ENCODE results near the gene DUSP1. TPM values are rescaled to one million over a fixed set of nuclear protein-coding genes. Genes with fewer than 3 reads are reported as not detected.
A peak's percentile ranks its signal among the peaks of the same experiment; 100 is the strongest.

The DUSP1 gene
- total RNA-seq, 1 experiment from 2014 or later, result 99.2 TPM

GRCh38 chr5:172745406-172745805 lies 25.6 kb downstream of the DUSP1 start:
- peaks cover 6% of the 10 kb centered on the region for H3K9me3 ChIP-seq
- H3K27me3 ChIP-seq, result no peaks in the 10 kb centered on the region
- DNase-seq, result no peak
- no peak overlapping the region for H3K4me3 ChIP-seq
- no peaks in the 10 kb centered on the region for H3K36me3 ChIP-seq

- H3K36me3 ChIP-seq, result no peaks in the 10 kb centered on the region
- no peak overlapping the region for H3K4me3 ChIP-seq
- no peak for DNase-seq
- H3K27me3 ChIP-seq, result no peaks in the 10 kb centered on the region
- H3K9me3 ChIP-seq, result peaks cover 6% of the 10 kb centered on the region
These were observed 26.6 kb downstream of the DUSP1 start for GRCh38 chr5:172744123-172745104.

DNA sequence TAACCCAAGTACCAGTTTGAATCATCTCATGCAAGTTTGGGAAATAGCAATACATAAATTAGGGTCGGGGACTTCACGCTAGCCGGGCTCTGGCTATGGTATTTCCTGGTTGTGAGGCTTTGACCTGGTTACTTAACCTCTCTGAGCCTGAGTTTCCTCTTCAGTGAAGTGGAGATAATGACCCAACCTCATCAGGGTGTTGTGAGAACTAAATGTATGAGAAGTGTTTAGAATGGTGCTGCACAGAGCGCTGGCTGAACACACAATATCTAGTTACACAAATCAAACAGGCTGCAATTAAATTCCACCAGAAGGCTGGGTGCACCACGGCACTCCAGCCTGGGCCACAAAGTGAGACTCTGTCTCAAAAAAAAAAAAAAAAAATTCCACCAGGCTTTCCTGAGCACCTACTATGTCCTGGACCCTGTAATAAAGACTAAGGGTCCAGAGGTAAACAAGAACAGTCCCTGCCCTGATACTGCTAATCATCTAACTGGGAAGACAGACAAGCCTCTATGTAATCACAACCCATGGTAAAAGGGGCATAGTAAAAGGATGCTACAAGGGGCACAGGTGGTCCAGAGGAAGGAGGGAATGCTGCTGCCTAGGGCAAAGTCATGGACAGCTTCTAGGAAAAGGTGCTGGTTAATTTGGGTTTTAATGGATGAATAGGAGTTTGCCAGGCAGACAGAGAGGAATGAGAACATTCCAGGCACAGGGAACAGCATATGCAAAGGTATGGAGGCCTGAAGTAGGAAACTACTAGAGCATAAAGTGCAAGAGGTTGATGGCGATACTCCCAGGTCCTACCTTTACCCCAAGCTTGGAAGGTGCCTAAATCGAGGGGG lies 27.7 kb downstream of the DUSP1 start:
- no peaks in the 10 kb centered on the region for H3K36me3 ChIP-seq
- H3K4me3 ChIP-seq, result no peak overlapping the region
- no peak for DNase-seq
- H3K9me3 ChIP-seq, result peaks cover 6% of the 10 kb centered on the region
- no peaks in the 10 kb centered on the region for H3K27me3 ChIP-seq

DNA sequence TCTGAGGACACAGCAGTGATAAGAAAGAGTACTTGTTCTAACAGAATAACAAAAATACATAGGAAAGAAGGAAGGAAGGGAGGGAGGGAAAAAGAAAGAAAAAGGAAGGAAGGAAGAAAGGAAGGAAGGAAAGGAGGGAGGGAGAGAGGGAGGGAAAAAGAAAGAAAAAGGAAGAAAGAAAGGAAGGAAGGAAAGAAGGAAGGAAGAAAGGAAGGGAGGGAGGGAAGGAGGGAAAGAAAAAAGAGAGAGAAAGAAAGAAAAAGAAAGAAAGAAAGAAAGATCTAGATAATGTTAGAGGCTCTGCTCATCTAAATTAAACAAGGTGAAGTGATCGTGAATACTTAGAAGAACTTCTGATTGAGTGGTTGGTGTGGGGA lies 29.8 kb downstream of the DUSP1 start:
- no peak overlapping the region for H3K4me3 ChIP-seq
- H3K27me3 ChIP-seq, result no peaks in the 10 kb centered on the region
- H3K9me3 ChIP-seq, result no peaks in the 10 kb centered on the region
- no peak for DNase-seq
- no peaks in the 10 kb centered on the region for H3K36me3 ChIP-seq

GRCh38 chr5:172740428-172741205 lies 30.4 kb downstream of the DUSP1 start:
- H3K4me3 ChIP-seq, result no peak overlapping the region

GRCh38 chr5:172739375-172739774 lies 31.6 kb downstream of the DUSP1 start:
- H3K9me3 ChIP-seq, result no peaks in the 10 kb centered on the region
- no peak for DNase-seq

More at GRCh38 chr5:172740428-172741205, 30.4 kb downstream of the DUSP1 start:
- no peaks in the 10 kb centered on the region for H3K27me3 ChIP-seq
- no peaks in the 10 kb centered on the region for H3K9me3 ChIP-seq
- peak; percentile 94 for DNase-seq
- H3K36me3 ChIP-seq, result no peaks in the 10 kb centered on the region

DNA sequence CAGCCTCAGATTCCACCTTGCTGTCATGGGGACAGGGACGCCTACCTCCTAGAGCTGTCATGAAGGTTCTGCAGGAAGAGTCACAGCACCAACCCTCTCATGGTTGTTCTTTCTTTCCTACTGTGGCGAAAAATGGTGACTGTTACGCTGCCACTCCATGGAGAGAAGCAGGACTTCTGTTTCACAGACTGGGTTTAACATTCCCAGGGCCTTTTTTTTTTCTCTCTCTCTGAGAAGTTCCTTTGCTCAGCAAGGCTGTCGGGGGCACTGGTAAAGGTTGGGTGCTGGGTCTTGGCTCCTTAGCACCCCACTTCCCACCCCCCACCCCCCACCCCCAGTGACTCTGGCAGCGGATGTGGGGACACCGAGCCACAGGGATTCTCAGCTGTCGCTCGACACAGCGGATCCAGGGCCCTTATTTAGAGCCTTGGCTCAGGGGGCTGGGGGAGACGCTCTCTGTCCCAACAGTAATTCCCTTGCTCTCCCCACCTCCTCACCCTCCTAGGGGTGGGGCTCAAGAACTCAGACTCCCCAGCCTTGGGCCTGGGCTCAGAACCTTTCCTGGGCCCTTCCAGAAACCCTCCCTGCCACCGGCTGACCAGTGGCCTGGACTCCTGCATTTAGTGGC lies 34.4 kb downstream of the DUSP1 start:
- H3K9me3 ChIP-seq, result no peaks in the 10 kb centered on the region
- no peak overlapping the region for H3K4me3 ChIP-seq
- no peak for DNase-seq
- H3K36me3 ChIP-seq, result no peaks in the 10 kb centered on the region
- H3K27me3 ChIP-seq, result no peaks in the 10 kb centered on the region

More at GRCh38 chr5:172739375-172739774, 31.6 kb downstream of the DUSP1 start:
- Histone ChIP-seq H3K36me3 (no peaks in the 10 kb centered on the region), H3K4me3 (no peak overlapping the region), H3K27me3 (no peaks in the 10 kb centered on the region)

DNA sequence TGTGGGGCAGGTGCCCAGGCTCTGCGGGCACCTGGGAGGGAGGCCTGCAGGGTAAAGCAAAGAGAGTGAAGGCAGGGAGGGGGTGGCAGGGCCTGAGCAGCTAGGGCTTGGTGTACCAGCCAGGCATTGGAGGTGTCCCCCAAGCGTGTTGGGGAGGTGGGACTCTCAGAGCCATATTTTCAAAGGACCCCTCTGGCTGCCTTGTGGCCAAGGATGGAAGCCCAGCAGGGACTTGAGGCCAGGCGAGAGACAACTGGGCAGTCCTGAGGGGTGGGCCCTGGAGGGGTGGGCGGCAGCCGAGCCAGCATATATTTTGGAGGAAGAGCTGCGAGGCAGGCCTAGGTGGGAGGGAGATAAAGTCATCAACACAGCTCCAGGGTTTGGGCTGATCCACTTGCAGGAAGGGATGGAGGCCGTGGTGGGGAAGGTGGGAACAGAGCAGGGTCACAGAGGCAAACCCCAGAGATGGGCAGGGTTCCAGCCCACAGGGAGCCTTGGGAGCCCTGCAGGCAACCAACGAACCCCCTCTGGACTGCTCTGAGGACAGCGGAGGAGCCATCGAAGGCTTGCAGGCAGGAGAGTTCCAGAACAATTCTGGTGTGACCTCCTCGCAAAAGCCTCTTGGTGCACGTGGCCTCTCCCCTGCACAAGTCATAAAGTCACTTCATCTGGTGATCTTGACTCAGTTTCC lies 35.7 kb downstream of the DUSP1 start:
- H3K27me3 ChIP-seq, result no peaks in the 10 kb centered on the region
- H3K36me3 ChIP-seq, result no peaks in the 10 kb centered on the region
- H3K9me3 ChIP-seq, result no peaks in the 10 kb centered on the region
- no peak overlapping the region for H3K4me3 ChIP-seq
- no peak for DNase-seq

DNA sequence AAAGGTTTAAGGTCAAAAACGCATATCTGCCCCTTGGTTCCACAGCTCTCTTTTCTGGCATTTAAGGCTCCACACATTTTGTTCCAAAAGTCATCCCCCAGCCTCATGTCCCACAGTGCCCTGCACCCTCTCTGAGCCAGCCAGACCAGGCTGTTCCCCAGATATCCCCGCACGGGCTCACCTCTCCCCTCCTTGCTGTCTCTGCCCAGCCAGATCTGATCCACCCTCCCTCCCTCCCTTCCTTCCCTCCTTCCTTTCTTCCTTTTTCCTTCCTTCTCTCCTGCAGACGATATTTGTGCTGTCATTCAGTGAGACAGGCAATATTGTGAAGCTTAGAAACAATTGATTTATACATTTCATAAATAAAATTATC lies 37.0 kb downstream of the DUSP1 start:
- H3K27me3 ChIP-seq, result no peaks in the 10 kb centered on the region
- H3K4me3 ChIP-seq, result no peak overlapping the region
- H3K9me3 ChIP-seq, result no peaks in the 10 kb centered on the region
- DNase-seq, result no peak
- H3K36me3 ChIP-seq, result no peaks in the 10 kb centered on the region

- Histone ChIP-seq H3K27me3 (no peaks in the 10 kb centered on the region), H3K36me3 (no peaks in the 10 kb centered on the region), H3K9me3 (no peaks in the 10 kb centered on the region), H3K4me3 (no peak overlapping the region)
- DNase-seq, result peak; percentile 94
These were observed 37.6 kb downstream of the DUSP1 start for GRCh38 chr5:172733131-172733973.

- H3K4me3 ChIP-seq, result no peak overlapping the region
- no peaks in the 10 kb centered on the region for H3K9me3 ChIP-seq
- DNase-seq, result no peak
- no peaks in the 10 kb centered on the region for H3K36me3 ChIP-seq
- no peaks in the 10 kb centered on the region for H3K27me3 ChIP-seq
These were observed 38.7 kb downstream of the DUSP1 start for GRCh38 chr5:172732201-172732865.

GRCh38 chr5:172731680-172732074 lies 39.3 kb downstream of the DUSP1 start:
- no peaks in the 10 kb centered on the region for H3K36me3 ChIP-seq
- no peaks in the 10 kb centered on the region for H3K27me3 ChIP-seq
- H3K9me3 ChIP-seq, result no peaks in the 10 kb centered on the region
- no peak for DNase-seq
- no peak overlapping the region for H3K4me3 ChIP-seq

GRCh38 chr5:172730981-172731679 lies 39.9 kb downstream of the DUSP1 start:
- no peaks in the 10 kb centered on the region for H3K27me3 ChIP-seq
- H3K4me3 ChIP-seq, result no peak overlapping the region
- no peaks in the 10 kb centered on the region for H3K36me3 ChIP-seq
- DNase-seq, result peak; percentile 21
- H3K9me3 ChIP-seq, result no peaks in the 10 kb centered on the region

DNA sequence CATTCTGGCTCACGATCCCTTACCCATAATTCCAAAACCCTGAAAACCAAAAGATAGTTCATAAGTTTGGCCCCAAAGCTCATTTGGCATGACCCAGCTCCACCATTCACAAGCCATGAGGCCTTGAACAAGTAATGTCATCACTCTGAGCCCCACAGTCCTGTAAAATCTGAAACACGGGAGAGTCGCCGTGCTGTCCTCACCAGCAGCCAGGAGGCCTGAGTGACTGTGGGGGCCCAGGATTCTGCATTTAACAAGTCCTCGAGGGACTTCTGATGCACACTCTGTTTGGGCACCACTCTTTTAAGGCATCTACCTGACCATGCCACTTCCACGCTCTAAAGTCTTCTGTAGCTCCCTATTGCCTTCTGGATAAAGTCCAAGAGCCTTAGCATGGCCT lies 40.8 kb downstream of the DUSP1 start:
- no peak for DNase-seq

More for the DNA sequence above, 40.8 kb downstream of the DUSP1 start:
- Histone ChIP-seq H3K4me3 (no peak overlapping the region), H3K27me3 (no peaks in the 10 kb centered on the region), H3K9me3 (no peaks in the 10 kb centered on the region), H3K36me3 (no peaks in the 10 kb centered on the region)
